Placental epithelial cell (primary cell): Measurements from ENCODE around the gene STAMBP. TPM values are rescaled to one million over a fixed set of nuclear protein-coding genes. Genes with fewer than 3 reads are reported as not detected.

ENCODE experiments used
- total RNA-seq: library from RNA; depleted of rRNA; stranded (reverse); fragments of >200 nt; gene quantifications from 2 replicates; pipeline ENCODE4 v1.2.3, GENCODE V29; 2012

STAMBP gene
- total RNA-seq: 21.2 and 37.1 TPM in 2 replicates

DNA sequence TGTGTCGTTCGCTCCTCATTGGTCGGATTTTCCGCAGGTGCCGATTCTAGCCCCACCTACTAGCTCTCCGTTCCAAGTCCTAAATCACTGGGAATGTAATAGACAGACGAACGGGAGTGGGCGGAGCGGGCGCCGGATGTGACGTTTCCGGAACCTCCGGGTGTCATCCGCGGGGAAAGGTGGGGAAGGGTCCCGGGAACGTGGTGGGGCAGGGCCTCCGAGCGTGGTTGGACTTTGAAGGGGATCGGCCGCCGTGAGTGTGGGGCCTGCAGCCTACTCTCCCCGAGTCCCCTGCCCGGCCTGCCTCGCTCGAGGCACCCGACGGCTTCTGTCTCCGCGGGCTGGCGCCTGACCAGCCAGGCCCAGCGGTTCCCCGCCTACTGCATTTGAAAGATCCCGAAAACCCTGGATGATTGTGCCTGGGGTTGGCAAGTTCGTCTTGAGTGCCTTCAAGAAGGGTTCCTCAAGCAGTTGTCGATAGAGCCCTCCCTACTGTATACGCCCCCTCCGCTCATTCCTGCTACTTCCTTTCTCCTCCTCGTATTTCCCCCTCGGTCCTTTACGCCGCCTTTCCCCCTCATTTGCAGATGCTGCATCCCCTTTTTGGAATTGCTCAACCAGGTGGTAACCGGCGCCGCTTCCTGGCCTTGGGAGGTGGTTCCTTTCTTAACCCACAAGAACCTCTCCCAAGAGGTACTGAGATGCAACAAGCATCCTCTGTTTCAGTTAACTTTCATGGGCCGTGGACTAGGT is at the start of gene STAMBP:
STAMBP (plus strand) TSS at position 144 of the 753 bp plus-strand sequence. CDS start 1,896 bp downstream, outside the sequence.

DNA sequence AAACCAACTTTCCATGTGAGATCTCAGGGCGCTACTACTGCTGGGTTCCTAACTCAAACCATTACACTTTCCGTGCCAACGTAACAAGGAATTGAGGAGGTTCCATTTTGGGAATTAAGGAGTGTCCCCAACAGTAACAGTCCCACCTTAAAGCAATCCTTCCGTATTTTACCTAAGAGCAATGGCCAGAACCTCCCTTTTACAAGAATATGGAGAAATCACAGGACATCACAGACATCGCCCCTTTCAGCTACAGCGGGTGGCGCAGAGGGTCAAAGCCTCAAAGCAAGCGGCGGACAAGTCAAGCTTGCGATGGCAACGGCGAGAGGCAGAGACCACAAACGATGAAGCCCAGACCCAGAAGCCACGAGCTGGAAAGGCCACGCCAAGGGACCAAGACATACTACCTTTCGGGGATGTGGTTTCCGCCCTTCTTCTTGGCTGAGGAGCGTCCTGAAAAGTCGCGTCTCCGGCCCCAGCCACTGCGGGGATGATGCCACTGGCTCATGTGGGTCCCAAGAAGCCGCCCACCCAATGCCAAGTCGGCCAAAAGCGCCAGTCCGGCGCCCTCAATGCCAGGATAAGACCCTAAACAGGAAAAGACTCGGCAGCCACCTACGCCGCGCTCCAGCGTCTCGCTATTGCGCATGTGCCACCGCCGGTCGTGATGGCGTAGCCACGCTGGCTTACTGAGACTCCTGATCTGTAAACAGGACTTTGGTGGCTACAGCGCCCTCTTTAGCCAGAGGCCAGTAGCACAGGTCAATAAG is 49.1 kb upstream of the STAMBP start, which contains the start of gene DUSP11:
DUSP11 (minus strand) TSS at position 637 of the 770 bp plus-strand sequence; CDS start at position 508, 129 bp downstream.

DNA sequence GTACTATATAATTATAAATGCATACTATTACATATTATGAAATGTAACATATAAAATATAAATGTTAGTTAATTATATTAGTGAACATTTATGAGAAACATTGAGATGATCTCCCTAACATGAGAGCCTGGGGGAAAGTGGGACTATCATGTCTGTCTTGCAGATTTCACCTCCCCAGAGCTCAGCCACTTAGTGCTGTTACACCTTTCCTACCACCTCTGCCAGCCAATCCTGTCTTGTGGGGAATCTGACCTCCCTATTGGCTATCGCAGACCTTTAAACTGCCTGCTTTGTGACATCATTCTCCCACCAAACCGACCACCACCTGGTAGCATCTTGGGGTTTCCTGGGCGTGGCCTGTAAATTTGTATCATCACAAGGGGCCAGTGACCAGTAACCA is 44.9 kb upstream of the STAMBP start, which contains the start of gene C2orf78:
C2orf78 (plus strand) TSS at position 301 of the 400 bp plus-strand sequence. CDS start 127 bp downstream, outside the sequence.

DNA sequence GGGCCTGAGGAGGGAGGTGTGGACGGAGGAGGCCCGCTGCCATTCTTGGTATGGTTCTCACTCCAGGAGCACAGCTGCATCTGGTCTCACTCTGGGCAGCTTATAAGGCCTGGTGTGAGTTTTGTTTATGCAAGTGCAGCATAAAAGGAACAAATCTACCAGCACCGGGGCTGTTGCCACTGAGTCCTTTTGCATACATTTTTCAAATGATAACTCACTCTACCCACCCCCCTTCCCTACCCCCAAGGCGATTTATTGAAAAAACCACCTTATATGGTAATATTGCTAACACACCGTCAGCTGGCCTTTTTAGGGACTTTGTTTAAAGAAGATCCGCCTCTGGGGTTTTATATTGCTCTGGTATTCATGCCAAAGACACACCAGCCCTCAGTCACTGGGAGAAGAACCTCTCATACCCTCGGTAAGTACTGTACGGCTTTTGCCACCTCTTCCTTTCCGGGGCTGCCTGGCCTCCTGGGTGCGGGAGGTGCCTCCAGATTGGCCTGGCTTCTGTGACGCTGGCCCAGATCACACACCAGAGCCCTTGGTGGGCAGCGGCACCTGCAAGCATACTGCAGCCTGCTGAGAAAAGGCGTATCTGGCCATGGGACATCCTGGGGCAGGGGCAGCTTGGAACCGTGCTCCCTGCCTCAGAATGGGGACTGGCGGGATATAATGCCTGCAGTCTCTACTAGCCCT is 64.0 kb downstream of the STAMBP start, which contains the start of gene ACTG2:
ACTG2 (plus strand) TSS at position 378 of the 699 bp plus-strand sequence. CDS start 8,304 bp downstream, outside the sequence.

Other genes starting within 250 kb of the STAMBP start
- not detected in 2 replicates for gene NAT8, start 186.5 kb upstream of the STAMBP start, total RNA-seq
- gene TPRKB, start 91.6 kb upstream of the STAMBP start, total RNA-seq: 20.8 and 33.3 TPM in 2 replicates
- 33.0 and 75.5 TPM in 2 replicates for gene DUSP11, start 48.9 kb upstream of the STAMBP start, total RNA-seq
- not detected in 2 replicates for gene C2orf78, start 44.8 kb upstream of the STAMBP start, total RNA-seq
- gene ACTG2, start 64.0 kb downstream of the STAMBP start, total RNA-seq: 0.39 and 0.98 TPM in 2 replicates
- 60.5 and 63.3 TPM in 2 replicates for gene DGUOK, start 97.9 kb downstream of the STAMBP start, total RNA-seq
- gene TET3, start 155.9 kb downstream of the STAMBP start, total RNA-seq: 9.2 and 13.0 TPM in 2 replicates